Esophagus muscularis mucosa (tissue), 4 donors: ENCODE data around the gene DPP4. TPM values are rescaled to one million over a fixed set of nuclear protein-coding genes. Genes with fewer than 3 reads are reported as not detected.
"Not testable (repeated sequence)": the region's sequence is repeated elsewhere in the genome, so short reads cannot be mapped to it uniquely, and the experiment has no call there.

Source experiments
- DNase-seq: peaks from one replicate; pipeline ENCODE4 v3.0.0-alpha.2; 2017; ENCODE audit errors: extremely low spot score
- H3K27ac ChIP-seq, 4 donors: fragments of 200-600 bp; sonication (generic); replicated peaks in 1 of 4; 1 replicate in 3 of 4; 2 replicates in 1 of 4; pipeline ENCODE4 v1.5.1; 2016 to 2019; ENCODE audit warnings: mild to moderate bottlenecking in 1 of 4
- H3K27me3 ChIP-seq, 4 donors: fragments of 200-600 bp; sonication (generic); one replicate each; pipeline versions ENCODE4 v1.5.1 to v1.6.0; 2016 to 2019
- H3K36me3 ChIP-seq, 4 donors: fragments of 200-600 bp; sonication (generic); one replicate each; pipeline ENCODE4 v1.5.1; 2016 to 2019
- H3K4me1 ChIP-seq, 4 donors: fragments of 200-600 bp; sonication (generic); one replicate each; pipeline ENCODE4 v1.5.1; 2016 to 2019
- H3K4me3 ChIP-seq, 4 donors: fragments of 200-600 bp; sonication (generic); 1 replicate in 2 of 4; 2 replicates in 2 of 4; pipeline ENCODE4 v1.5.1; 2016 to 2019; ENCODE audit warnings: mild to moderate bottlenecking in 4 of 4, moderate library complexity in 1 of 4
- H3K9me3 ChIP-seq, 4 donors: fragments of 200-600 bp; sonication (generic); 1 replicate in 3 of 4; 2 replicates in 1 of 4; pipeline ENCODE4 v1.5.1; 2016 to 2019
- CTCF ChIP-seq, 3 experiments: fragments of 200-600 bp in 2 of 3; fragments of 450-650 bp in 1 of 3; sonication (generic) in 2 of 3; IDR thresholded peaks; one replicate each; pipeline ENCODE4 v1.5.1; 2017 to 2019; ENCODE audit warnings: antibody characterized with exemption in 3 of 3, mild to moderate bottlenecking in 2 of 3, moderate library complexity in 1 of 3
- EP300 ChIP-seq: sonication (generic); formaldehyde crosslinking; IDR thresholded peaks from one replicate; pipeline ENCODE4 v1.6.1; 2017; ENCODE audit warnings: antibody characterized with exemption
- POLR2A ChIP-seq: fragments of 450-650 bp; IDR thresholded peaks from one replicate; pipeline ENCODE4 v1.6.1; 2017; ENCODE audit warnings: antibody characterized with exemption, moderate library complexity, mild to moderate bottlenecking, low read depth
- POLR2AphosphoS5 ChIP-seq, 2 donors: sonication (generic); formaldehyde crosslinking; IDR thresholded peaks; one replicate each; pipeline ENCODE4 v1.6.1; 2017; ENCODE audit warnings: antibody characterized with exemption in 2 of 2
- WGBS: methylation state at CpG from one replicate; pipeline ENCODE4 v1.1.5; 2018; 5-methylcytosine and 5-hydroxymethylcytosine counted together
- intact Hi-C: fragments of 100-400 bp; cut with DNase I; formaldehyde crosslinking; loops from one replicate; pipeline ENCODE4 v1.15.1; 2023
- total RNA-seq, 4 donors: library from RNA; depleted of rRNA; stranded (reverse); fragments of >200 nt; gene quantifications; one replicate each; pipeline versions ENCODE4 v1.1.0 to v1.2.1, GENCODE V29; 2016

Gene DPP4
- total RNA-seq, 4 donors from 2014 or later = 2.2 to 4.1 (median 2.8) TPM

GRCh38 chr2:161979490-161979889 is 94.5 kb downstream of the DPP4 start:
- H3K4me1 ChIP-seq = no peaks in the 10 kb centered on the region
- peaks cover 0 to 4% (median 0%) of the 10 kb centered on the region in 4 donors for H3K27me3 ChIP-seq
- no peak for DNase-seq
- intact Hi-C loops = no loop called here
- WGBS = 75% methylated on average over 2 of the region's 2 CpGs
- no peaks in the 10 kb centered on the region for H3K36me3 ChIP-seq
- no peak overlapping the region for H3K4me3 ChIP-seq
- TF ChIP-seq CTCF (IDR thresholded peaks at IDR 0.05) (no peak), POLR2AphosphoS5 (IDR thresholded peaks at IDR 0.05) (no peak), EP300 (no peak), POLR2A (no peak)
- no peaks in the 10 kb centered on the region for H3K9me3 ChIP-seq
- H3K27ac ChIP-seq = no peak overlapping the region

- 90% methylated on average over 6 of the region's 6 CpGs for WGBS
- H3K27me3 ChIP-seq, H3K4me3 ChIP-seq, H3K4me1 ChIP-seq, intact Hi-C loops, H3K36me3 ChIP-seq, H3K9me3 ChIP-seq, DNase-seq, H3K27ac ChIP-seq: not testable (repeated sequence)
These were observed 96.1 kb downstream of the DPP4 start for GRCh38 chr2:161977926-161978325.

GRCh38 chr2:161976917-161977316 is 97.1 kb downstream of the DPP4 start:
- no peak overlapping the region for H3K27ac ChIP-seq
- intact Hi-C loops = no loop called here
- no peaks in the 10 kb centered on the region for H3K36me3 ChIP-seq
- no peak overlapping the region for H3K4me3 ChIP-seq
- peaks cover 0 to 4% (median 0%) of the 10 kb centered on the region in 4 donors for H3K27me3 ChIP-seq
- no peaks in the 10 kb centered on the region for H3K4me1 ChIP-seq
- no peaks in the 10 kb centered on the region for H3K9me3 ChIP-seq
- no peak for DNase-seq
- TF ChIP-seq POLR2A (no peak), CTCF (IDR thresholded peaks at IDR 0.05) (no peak), POLR2AphosphoS5 (IDR thresholded peaks at IDR 0.05) (no peak), EP300 (no peak)

- 79% methylated on average over 1 of the region's 1 CpG for WGBS
- intact Hi-C loops = no loop called here
These were observed 97.7 kb downstream of the DPP4 start for GRCh38 chr2:161976295-161976694.

GRCh38 chr2:161975813-161976160 is 98.2 kb downstream of the DPP4 start:
- no peaks in the 10 kb centered on the region for H3K36me3 ChIP-seq
- intact Hi-C loops = no loop called here
- WGBS = 88% methylated on average over 2 of the region's 2 CpGs
- peaks cover 0 to 4% (median 0%) of the 10 kb centered on the region in 4 donors for H3K27me3 ChIP-seq
- no peak for DNase-seq
- no peaks in the 10 kb centered on the region for H3K4me1 ChIP-seq
- no peaks in the 10 kb centered on the region for H3K9me3 ChIP-seq
- H3K4me3 ChIP-seq = no peak overlapping the region
- no peak overlapping the region for H3K27ac ChIP-seq
- TF ChIP-seq CTCF (IDR thresholded peaks at IDR 0.05) (no peak), POLR2A (no peak), POLR2AphosphoS5 (IDR thresholded peaks at IDR 0.05) (no peak), EP300 (no peak)

More at GRCh38 chr2:161976295-161976694, 97.7 kb downstream of the DPP4 start:
- Histone ChIP-seq H3K4me3 (no peak overlapping the region), H3K27me3 (peaks cover 0 to 4% (median 0%) of the 10 kb centered on the region in 4 donors), H3K36me3 (no peaks in the 10 kb centered on the region), H3K4me1 (no peaks in the 10 kb centered on the region), H3K27ac (no peak overlapping the region), H3K9me3 (no peaks in the 10 kb centered on the region)
- no peak for TF ChIP-seq CTCF (IDR thresholded peaks at IDR 0.05)
- TF ChIP-seq EP300 = no peak
- TF ChIP-seq POLR2AphosphoS5 (IDR thresholded peaks at IDR 0.05) = no peak
- no peak for TF ChIP-seq POLR2A
- no peak for DNase-seq
